ENCODE data around the gene PTPRD. TPM values are rescaled to one million over a fixed set of nuclear protein-coding genes. Genes with fewer than 3 reads are reported as not detected.

The PTPRD gene
- total RNA-seq, 1 donor from 2014 or later: 30.8 TPM

- ATAC-seq (no peak), DNase-seq (no peak)
- intact Hi-C loops (cut with DNase I): no loop called here
- Histone ChIP-seq H3K9me3 (no peaks in the 10 kb centered on the region), H3K36me3 (no peaks in the 10 kb centered on the region), H3K27ac (no peak overlapping the region), H3K27me3 (no peaks in the 10 kb centered on the region), H3K4me3 (no peak overlapping the region), H3K4me1 (no peaks in the 10 kb centered on the region)
- no peak for TF ChIP-seq CTCF (IDR thresholded peaks at IDR 0.05)
Measured at GRCh38 chr9:9091387-9091786, 1521.4 kb downstream of the PTPRD start.

GRCh38 chr9:9079473-9079872 lies 1533.3 kb downstream of the PTPRD start:
- peaks cover 5% of the 10 kb centered on the region for H3K9me3 ChIP-seq
- H3K27ac ChIP-seq: no peak overlapping the region
- DNase-seq (no peak), ATAC-seq (no peak)
- intact Hi-C loops (cut with DNase I): no loop called here
- no peaks in the 10 kb centered on the region for H3K27me3 ChIP-seq
- no peaks in the 10 kb centered on the region for H3K4me1 ChIP-seq
- no peak for TF ChIP-seq CTCF (IDR thresholded peaks at IDR 0.05)
- H3K4me3 ChIP-seq: no peak overlapping the region
- no peaks in the 10 kb centered on the region for H3K36me3 ChIP-seq

- Histone ChIP-seq H3K27ac (no peak overlapping the region), H3K27me3 (no peaks in the 10 kb centered on the region), H3K36me3 (no peaks in the 10 kb centered on the region), H3K9me3 (peaks cover 5% of the 10 kb centered on the region), H3K4me3 (no peak overlapping the region), H3K4me1 (no peaks in the 10 kb centered on the region)
- TF ChIP-seq CTCF (IDR thresholded peaks at IDR 0.05): no peak
- no peak for ATAC-seq
- DNase-seq: no peak
- intact Hi-C loops (cut with DNase I): no loop called here
Measured at GRCh38 chr9:9078301-9078700, 1534.5 kb downstream of the PTPRD start.

DNA sequence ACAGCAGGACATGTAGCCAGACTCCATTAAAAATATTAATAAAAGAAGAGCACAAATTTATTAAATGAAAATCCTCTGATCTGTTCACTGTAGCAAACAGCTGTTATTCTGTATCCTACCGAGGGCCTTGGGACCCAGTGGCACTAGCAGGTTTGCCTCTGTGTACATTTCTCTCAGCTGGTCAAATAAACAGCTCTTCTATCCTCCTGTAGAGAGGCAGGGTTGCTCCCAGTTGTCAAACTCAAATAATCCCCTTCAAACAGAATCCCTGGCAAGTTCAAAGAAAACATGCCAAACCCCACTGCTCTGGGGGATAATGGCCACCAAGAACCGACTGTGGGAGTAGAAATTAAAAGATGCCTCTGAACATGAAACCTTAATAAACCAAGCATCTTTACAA lies 1551.2 kb downstream of the PTPRD start:
- DNase-seq: no peak
- no peak for ATAC-seq
- no peak overlapping the region for H3K4me3 ChIP-seq
- H3K27ac ChIP-seq: no peak overlapping the region
- H3K9me3 ChIP-seq: no peaks in the 10 kb centered on the region
- intact Hi-C loops (cut with DNase I): no loop called here
- no peaks in the 10 kb centered on the region for H3K4me1 ChIP-seq
- H3K27me3 ChIP-seq: no peaks in the 10 kb centered on the region
- no peaks in the 10 kb centered on the region for H3K36me3 ChIP-seq
- no peak for TF ChIP-seq CTCF (IDR thresholded peaks at IDR 0.05)

- ATAC-seq: no peak
- Histone ChIP-seq H3K27ac (no peak overlapping the region), H3K36me3 (no peaks in the 10 kb centered on the region), H3K4me3 (no peak overlapping the region), H3K9me3 (no peaks in the 10 kb centered on the region), H3K4me1 (no peaks in the 10 kb centered on the region), H3K27me3 (no peaks in the 10 kb centered on the region)
- DNase-seq: no peak
- TF ChIP-seq CTCF (IDR thresholded peaks at IDR 0.05): no peak
- intact Hi-C loops (cut with DNase I): no loop called here
Measured at GRCh38 chr9:9054354-9054992, 1558.3 kb downstream of the PTPRD start.

DNA sequence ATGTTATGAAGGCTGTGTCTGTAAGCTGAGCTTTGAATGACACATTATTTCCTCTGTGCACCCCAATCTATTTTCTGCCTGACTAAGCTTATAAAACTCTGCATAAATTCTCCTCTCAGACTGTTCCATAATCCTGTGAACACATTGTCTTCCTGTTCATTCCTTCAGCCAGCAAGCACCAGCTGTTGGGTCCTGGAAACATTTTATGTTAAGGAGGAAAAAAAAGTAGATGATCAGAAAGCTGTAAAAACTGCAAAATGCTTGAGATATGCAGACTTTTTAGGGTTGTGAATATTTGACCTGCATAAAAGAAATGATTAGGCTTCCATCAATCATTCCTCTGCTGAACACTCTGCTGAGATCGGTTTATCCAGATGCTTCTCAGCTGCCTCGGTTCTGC lies 1567.2 kb downstream of the PTPRD start:
- Histone ChIP-seq H3K27me3 (no peaks in the 10 kb centered on the region), H3K27ac (no peak overlapping the region), H3K36me3 (no peaks in the 10 kb centered on the region), H3K9me3 (no peaks in the 10 kb centered on the region), H3K4me3 (no peak overlapping the region), H3K4me1 (no peaks in the 10 kb centered on the region)
- no peak for DNase-seq
- intact Hi-C loops (cut with DNase I): no loop called here
- no peak for ATAC-seq
- TF ChIP-seq CTCF (IDR thresholded peaks at IDR 0.05): no peak
